Measurements from ENCODE around the gene SLC25A46. TPM values are rescaled to one million over a fixed set of nuclear protein-coding genes. Genes with fewer than 3 reads are reported as not detected.

SLC25A46 gene
- total and polyA plus RNA-seq, 2 experiments from 2014 or later = 27.2 to 40.4 TPM

DNA sequence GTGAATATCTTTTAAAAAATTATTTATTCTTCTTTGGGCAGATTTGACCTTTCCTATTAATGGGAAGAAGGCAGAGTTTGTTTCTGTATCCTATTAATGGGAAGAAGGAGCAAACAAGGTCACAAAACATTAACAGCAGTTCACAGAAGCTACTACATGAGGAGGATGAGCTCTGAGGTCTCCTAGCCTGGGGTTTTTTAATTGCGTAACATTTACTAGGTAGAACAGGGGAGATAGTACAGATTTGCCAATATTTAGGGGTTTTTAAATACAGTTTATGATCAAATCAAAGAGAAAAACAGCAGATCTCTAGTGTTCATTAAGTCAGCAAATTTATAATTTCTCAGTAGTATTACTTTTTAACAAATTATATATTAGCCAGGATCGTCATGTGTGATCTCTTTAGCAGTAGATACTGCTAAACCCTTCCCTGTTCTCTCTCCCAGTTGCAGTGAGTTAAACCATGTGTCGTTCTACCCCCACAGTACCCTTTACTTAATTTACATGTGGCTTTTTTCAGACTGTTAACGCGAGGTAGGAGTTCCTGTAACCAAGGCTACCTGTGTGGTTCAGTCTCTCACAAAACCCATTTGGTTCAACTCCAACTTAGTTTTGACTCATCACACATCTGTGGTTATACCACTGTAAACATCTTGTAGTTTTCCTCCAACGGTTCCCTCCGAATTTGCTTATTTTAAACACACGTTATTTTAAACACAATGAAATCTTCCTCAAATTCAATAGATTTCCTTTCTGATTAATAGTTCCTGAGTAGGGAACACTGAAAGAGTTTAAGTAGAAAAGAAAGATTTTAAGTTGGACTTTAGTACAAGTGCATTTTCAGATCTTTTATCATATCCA lies 13.3 kb downstream of the SLC25A46 start:
- no peaks in the 10 kb centered on the region for H3K27me3 ChIP-seq
- no peak overlapping the region for H3K4me3 ChIP-seq
- H3K36me3 ChIP-seq = peaks cover 23% of the 10 kb centered on the region
- TF ChIP-seq, protein P1, sequence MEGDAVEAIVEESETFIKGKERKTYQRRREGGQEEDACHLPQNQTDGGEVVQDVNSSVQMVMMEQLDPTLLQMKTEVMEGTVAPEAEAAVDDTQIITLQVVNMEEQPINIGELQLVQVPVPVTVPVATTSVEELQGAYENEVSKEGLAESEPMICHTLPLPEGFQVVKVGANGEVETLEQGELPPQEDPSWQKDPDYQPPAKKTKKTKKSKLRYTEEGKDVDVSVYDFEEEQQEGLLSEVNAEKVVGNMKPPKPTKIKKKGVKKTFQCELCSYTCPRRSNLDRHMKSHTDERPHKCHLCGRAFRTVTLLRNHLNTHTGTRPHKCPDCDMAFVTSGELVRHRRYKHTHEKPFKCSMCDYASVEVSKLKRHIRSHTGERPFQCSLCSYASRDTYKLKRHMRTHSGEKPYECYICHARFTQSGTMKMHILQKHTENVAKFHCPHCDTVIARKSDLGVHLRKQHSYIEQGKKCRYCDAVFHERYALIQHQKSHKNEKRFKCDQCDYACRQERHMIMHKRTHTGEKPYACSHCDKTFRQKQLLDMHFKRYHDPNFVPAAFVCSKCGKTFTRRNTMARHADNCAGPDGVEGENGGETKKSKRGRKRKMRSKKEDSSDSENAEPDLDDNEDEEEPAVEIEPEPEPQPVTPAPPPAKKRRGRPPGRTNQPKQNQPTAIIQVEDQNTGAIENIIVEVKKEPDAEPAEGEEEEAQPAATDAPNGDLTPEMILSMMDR (IDR thresholded peaks at IDR 0.05; ENCODE audit: low read depth, low read length) = no peak
- no peak for DNase-seq (ENCODE audit: low read depth in 1 of 2, low spot score in 1 of 2)
- H3K27ac ChIP-seq = no peak overlapping the region
- H3K4me1 ChIP-seq (ENCODE audit: low read depth) = no peaks in the 10 kb centered on the region
- H3K9me3 ChIP-seq (ENCODE audit: low read depth) = no peaks in the 10 kb centered on the region

DNA sequence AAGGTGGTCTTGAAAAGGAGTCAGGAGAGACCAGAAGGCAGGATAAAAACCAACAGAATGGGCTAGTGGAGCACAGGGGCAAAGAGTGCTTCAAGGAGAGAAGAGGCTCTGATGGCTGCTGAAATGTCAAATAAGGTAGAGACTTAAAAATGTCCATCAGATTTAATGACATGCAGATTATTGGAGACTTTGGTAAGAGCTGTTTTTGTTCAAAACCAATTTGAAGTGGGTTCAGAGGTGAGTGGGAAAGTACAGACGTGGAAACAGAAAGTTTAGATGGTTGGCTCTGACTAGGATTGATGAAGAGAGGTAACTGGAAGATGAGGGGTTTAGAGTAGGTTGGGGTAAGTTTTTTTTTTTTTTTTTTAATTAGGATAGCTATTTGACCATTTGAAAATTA lies 14.1 kb downstream of the SLC25A46 start:
- DNase-seq (ENCODE audit: low read depth in 1 of 2, low spot score in 1 of 2) = no peak
- peaks cover 17% of the 10 kb centered on the region for H3K36me3 ChIP-seq
- no peaks in the 10 kb centered on the region for H3K9me3 ChIP-seq (ENCODE audit: low read depth)
- no peak overlapping the region for H3K27ac ChIP-seq
- TF ChIP-seq, protein P1 (IDR thresholded peaks at IDR 0.05; ENCODE audit: low read depth, low read length) = no peak
- H3K4me3 ChIP-seq = no peak overlapping the region
- H3K4me1 ChIP-seq (ENCODE audit: low read depth) = no peaks in the 10 kb centered on the region
- no peaks in the 10 kb centered on the region for H3K27me3 ChIP-seq

DNA sequence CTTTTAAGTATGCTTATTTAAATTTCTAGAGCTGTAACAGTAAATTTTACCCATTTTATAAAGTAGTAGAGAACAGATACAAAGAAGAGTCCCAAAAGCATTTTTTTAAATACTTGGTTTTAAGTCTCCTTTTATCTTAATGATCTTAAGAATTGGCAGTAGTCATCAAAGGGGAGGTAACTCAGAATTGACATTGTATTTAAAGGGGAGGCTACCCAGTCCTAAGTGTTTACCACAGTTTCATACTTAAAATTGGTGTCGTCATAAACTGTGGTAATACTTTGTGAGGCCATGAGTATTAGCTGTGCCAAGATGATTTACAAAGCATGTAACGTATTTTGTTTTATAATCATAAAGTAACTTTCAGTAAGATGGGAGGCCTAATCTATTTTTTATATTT lies 14.8 kb downstream of the SLC25A46 start:
- H3K36me3 ChIP-seq = peaks cover 12% of the 10 kb centered on the region
- no peaks in the 10 kb centered on the region for H3K27me3 ChIP-seq

DNA sequence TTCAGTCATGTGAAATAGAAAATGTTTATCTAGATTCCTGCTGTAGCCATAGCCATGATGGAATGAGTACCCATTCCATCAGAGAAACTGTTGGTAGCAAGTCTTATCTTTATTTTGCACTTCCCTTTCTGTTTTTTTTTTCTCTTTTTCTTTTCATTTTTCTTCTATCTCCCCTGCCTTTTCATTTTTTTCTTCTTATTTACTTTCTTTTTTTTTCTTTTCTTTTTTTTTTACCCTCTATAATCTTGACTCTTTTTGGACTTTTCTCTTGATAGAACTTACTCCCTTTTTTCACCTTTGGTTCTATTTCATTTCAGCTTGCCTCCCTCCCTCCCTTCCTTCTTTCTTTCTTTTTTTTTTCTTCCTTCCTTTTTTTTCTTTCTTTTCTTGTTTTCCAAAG lies 15.4 kb downstream of the SLC25A46 start:
- Histone ChIP-seq H3K4me3 (no peak overlapping the region), H3K36me3 (peaks cover 15% of the 10 kb centered on the region), H3K9me3 (ENCODE audit: low read depth) (no peaks in the 10 kb centered on the region), H3K27ac (no peak overlapping the region), H3K4me1 (ENCODE audit: low read depth) (no peaks in the 10 kb centered on the region), H3K27me3 (no peaks in the 10 kb centered on the region)
- TF ChIP-seq, protein P1 (IDR thresholded peaks at IDR 0.05; ENCODE audit: low read depth, low read length) = no peak
- DNase-seq (ENCODE audit: low read depth in 1 of 2, low spot score in 1 of 2) = no peak

More for the DNA sequence above, 14.8 kb downstream of the SLC25A46 start:
- H3K4me3 ChIP-seq = no peak overlapping the region
- H3K27ac ChIP-seq = no peak overlapping the region
- H3K9me3 ChIP-seq (ENCODE audit: low read depth) = no peaks in the 10 kb centered on the region
- DNase-seq (ENCODE audit: low read depth in 1 of 2, low spot score in 1 of 2) = no peak
- TF ChIP-seq, protein P1 (IDR thresholded peaks at IDR 0.05; ENCODE audit: low read depth, low read length) = no peak
- no peaks in the 10 kb centered on the region for H3K4me1 ChIP-seq (ENCODE audit: low read depth)

DNA sequence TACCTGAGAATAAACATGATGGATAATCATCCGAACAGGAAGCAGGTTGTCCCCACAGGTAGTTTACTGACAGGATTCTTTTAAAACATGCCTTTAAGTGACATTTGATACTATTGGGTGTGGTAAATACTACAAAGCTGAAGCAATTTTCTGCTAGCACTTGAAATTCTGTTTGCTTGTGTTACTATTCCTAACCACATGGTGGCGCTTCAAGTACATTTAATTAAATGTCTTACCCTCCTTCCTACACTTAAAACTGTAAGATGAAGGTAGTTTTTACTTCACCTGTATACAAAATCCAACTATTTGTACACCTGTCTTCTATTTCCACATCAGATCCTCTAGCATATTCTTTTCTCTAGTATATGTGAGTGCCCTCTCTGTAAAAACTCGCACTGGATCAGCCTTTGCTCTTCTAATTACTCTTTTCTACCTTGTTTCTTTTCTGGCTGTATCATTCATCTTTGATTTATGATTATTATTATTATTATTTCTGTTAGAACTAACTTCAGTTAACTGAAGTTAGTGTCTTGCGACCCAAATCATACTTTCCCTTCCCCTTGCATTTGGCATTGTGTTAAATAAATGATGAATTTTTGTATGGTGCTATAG lies 18.4 kb downstream of the SLC25A46 start:
- DNase-seq (ENCODE audit: low read depth in 1 of 2, low spot score in 1 of 2) = peak; percentile 63 to 72

More for the DNA sequence above, 18.4 kb downstream of the SLC25A46 start:
- TF ChIP-seq, protein P1 (IDR thresholded peaks at IDR 0.05; ENCODE audit: low read depth, low read length) = peak; percentile 54
- no peaks in the 10 kb centered on the region for H3K27me3 ChIP-seq
- H3K36me3 ChIP-seq = peaks cover 27% of the 10 kb centered on the region
- no peaks in the 10 kb centered on the region for H3K9me3 ChIP-seq (ENCODE audit: low read depth)
- H3K4me1 ChIP-seq (ENCODE audit: low read depth) = no peaks in the 10 kb centered on the region
- H3K4me3 ChIP-seq = no peak overlapping the region
- H3K27ac ChIP-seq = no peak overlapping the region

Measured in cardiac muscle cell (in vitro differentiated cells and primary cell).